Activated CD8-positive, alpha-beta memory T cell treated with anti-CD3 and anti-CD28 coated beads for 48 hours (primary cell): ENCODE results near the gene ACTL10.
A peak's percentile ranks its signal among the peaks of the same experiment; 100 is the strongest.

ENCODE experiments used
- DNase-seq, 3 experiments: peaks; one replicate each; pipeline ENCODE4 v3.0.0-alpha.2; 2020; ENCODE audit warnings: low read depth in 2 of 3, low spot score in 2 of 3

Gene ACTL10

DNA sequence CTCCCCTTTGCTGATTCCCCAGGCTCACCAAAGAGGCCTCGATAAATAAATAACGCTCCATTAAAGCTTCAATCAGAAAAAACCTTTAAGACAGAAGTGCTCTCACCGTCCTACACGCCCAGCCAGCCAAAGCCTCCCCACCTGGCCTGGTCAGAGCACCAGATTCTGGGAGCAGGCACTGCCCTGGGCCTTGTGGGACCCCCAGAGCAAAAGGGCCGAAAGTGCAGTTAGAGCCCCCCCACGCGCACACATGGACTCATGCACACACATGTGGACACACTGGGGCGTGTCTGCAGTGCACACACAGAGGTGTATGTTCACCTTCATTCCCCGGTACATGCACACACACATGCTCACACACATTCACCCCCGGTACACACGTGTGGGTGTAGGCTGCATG lies 9.4 kb downstream of the ACTL10 start:
- no peak for DNase-seq

DNA sequence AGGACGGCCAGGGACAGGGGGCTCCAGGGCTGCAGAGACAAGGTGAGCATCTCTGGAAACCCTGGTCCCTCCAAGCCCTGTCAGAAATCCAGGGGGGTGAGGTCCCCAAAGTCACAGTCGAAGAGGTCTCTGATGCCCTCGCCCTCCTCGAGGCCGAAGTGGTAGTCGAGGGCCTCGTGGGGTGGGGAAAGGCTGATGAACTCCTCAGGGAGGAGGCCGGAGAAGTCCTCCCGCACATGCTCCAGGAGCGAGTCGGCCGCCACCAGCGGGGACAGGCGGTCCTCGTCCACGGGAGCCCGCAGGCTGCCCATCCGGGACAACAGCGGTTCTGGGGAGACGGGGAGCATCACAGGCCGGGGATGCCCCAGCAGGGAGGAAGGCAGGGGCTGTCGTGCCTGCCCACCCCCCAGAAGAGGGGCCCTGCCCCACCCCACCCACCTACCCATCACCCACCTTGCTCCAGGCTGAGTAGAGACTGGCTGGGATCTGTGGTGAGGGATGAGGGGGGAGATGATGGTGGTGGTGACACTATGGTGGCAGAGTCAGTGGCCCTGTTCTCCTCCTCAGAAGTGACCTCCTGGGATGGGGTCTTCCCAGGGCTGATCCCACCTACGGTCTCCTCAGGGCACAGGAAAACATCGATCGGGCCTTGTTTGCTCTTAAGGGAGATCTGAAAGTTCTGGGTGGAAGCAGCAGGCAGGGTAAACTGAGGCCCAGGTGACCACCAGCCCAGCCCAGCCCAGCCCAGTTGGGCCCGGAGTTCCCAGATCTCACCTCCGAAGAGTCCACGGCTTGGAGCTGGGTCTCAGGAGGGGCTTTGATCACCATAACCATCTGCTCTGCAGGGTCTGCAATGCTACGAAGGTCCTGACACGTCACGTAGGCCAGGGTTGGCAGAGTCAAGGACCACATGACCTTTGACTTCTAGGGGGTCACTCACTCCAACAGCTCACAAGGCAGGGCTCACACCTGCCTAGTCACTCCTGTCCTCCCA lies 10.2 kb downstream of the ACTL10 start:
- DNase-seq = no peak

DNA sequence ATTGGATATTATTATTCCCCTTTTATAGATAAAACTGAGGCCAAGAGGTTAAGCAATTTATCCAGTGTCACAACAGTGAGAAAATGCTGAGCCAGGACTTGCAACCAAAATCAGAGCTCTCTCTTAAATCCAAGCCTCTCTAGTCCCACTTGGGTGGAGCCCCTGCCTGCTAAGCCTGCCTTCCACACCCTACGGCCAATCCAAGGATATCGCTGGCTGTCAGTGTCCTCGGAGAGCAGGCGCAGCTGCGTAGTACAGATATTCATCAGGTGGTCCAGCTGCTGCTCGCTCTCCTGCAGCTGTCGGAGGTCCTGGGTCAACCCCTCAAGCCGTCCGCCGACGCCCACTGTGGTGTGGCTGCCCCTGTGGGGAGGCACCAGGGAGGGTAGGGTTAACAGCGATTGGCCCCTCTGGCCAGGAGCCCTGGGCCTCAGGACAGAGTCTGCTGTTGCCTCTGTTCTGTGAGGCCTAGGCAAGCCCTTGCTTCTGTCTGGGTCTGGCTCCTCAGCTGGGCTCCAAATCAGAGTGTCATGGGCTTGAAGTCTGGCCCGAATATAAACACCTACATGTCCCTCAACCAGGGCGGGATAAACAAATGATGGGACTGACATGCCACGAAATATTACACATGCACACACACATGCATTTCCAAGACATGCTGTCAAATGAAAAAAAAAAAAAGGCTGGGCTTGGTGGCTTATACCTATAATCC lies 11.4 kb downstream of the ACTL10 start:
- no peak for DNase-seq

DNA sequence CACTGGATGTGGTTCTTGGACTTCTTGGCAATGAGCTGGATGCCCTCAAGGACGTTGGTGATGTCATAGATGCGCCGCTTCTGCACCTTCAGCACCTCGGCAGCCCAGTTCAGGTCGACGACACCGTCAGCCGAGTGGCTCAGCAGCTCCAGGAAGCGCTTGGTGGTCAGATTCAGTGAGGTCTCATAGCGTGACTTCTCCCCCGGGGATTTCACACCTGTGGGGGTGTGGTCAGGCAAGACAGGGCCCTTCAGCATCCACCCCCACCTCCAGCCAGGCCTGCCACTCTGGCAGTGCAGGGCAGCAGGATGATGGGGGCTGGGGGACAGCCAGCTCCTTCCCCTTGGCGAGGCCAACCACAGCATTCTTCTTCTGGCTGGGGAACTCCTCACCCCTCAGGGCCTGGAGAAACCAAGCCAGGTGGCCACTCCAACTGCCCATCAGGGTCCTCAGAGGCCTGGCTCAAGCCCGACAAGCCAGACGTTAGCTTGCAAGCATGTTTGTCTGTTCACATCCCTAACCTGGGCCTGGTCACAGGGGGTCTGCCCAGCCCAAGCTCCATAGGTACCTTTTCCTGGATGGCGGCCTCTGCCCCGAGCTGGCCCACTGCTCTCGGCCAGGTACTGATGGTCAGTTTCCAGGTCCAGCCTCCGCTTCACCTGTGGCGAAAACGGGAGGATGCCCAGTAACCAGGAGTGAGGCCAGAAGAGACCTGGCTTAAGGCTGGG lies 13.2 kb downstream of the ACTL10 start:
- DNase-seq = no peak

DNA sequence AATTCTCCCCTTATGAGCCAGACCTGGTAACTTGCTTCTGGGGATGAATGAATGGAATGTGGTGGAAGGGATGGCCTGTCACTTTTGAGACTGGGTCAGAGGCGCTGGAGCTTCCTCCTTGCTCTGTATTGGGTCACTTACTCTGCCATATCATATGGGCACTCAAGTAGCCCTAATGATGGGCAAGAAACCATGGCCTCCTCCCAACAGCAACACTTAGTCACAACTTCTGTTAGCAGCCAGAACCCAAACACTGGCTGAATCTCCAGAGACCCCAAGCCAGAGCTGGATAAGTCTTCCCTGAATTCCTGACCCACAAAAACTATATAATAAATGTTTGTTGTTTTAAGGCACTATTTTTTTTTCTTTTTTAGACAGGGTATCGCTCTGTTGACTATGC lies 13.9 kb downstream of the ACTL10 start:
- no peak for DNase-seq

DNA sequence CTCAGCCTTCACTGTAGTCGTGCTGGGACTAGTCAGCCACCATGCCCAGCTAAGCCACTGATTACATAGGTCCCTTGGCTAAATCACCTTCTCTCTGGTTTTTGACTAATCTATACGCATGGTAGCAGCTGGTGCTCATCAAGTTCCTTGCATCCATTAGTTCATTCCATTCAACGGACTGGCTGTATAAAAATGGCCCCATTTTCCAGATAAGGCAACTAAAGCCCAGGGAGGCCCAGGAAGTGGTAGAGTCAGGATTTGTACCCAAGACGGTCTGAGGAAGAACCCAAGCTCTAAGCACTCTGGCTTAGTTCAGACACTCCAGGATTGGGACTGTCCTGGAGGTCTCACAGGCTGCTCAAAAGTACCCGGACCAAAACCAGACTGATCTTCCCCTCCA lies 14.5 kb downstream of the ACTL10 start:
- DNase-seq = no peak

DNA sequence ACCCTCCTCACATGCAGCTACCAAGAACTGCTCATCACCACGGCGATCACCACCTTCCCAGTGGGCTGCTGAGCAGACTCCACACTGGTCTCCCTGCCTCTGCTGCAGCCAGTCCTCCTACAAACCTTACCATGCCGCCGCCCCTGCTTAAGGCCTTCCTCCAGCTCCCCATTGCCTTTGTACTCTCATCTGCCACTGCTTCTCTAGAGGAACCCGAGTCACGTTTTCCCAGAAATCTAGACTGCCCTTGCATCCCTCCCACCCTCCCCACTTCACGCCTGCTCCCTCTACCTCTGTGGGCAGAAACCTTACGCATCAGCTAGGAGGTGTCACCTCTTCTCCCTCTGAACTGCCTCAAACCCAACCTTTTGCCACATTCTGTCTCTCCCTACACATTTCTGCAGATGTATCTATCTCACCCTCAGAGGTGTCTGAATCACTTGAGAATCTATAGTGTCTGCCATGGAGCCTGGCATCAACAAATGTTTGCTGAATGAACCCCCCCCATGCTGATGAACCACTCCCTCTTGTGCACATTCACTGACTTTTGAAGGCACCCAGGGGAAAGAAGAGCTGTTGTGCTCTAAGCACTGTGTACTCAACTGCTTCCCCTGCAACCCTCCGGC lies 15.1 kb downstream of the ACTL10 start:
- DNase-seq = no peak

DNA sequence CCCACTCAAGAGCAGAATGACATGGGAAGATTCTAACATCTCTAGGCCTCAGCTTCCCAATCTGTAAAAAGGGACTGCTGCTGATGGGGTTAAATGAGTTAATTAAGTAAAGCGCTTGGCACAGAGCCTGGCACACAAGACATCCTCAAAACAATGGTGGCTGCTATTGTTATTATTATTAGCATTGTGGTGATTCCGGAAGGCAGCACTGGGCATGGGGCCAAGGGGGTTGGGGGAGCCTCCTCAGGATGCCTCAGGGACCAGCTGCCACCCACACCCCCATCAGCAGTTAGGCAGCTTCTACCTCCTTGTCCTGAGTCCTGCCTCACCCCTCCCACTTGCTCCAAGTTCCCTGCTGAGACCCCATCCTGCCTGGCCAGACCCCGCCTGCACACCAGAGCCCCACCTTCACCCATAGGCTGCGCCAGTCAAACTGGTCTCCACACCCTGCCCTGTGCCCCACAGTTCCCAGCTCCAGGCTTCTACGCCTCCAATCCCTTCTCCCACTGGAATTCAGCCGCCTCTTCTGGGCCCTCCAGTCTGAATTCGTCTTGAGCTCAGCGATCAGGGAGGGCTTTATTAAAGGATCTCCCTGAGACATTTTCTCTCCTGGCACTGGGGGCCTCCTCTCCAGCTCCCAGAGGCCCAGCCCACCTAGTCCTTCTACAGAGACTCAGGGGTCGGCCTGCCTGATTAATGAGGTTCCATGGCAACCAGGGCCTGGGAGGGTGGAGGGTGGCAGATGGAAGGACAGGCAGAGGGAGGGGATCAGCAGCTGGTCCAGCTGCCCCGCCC lies 18.0 kb downstream of the ACTL10 start:
- no peak for DNase-seq

DNA sequence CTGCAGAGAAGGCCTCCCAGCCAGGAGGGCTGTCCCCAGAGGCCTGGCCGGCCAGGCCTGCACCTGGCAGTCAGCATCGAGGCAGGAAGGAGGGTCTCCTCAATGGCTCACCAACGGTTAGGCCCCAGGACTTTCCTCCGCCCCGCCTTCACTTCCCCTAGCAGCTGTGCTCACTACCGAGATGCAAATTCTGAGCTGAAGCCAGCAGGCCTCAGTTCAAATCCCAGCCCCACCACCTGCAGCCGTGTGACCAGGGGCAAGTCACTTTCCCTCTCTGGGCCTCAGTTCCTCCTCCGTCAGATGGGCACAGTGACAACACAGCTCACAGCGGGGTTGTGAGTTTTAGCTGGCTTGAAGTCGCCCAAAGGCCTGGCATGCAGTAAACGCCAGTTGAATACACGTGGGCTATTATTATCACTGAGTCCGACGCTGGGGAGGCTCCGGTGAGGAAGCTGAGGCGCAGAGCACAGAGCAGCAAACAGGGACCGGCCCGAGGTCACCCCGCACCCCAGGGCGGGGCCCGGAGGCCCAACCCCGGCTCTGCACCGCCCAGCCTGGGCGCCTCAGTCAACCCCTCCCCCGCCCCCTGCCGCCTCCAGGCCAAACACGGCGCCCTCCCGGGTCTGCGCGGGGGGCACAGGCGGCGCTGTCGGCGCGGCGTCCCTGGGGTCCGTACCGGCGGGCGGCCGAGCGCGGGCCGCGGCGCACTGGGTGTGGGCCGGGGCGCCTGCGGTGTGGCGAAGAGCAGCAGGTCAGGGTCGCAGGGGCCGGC lies 18.8 kb downstream of the ACTL10 start:
- peak in 2 of 3 experiments; percentile 44 to 60 for DNase-seq

DNA sequence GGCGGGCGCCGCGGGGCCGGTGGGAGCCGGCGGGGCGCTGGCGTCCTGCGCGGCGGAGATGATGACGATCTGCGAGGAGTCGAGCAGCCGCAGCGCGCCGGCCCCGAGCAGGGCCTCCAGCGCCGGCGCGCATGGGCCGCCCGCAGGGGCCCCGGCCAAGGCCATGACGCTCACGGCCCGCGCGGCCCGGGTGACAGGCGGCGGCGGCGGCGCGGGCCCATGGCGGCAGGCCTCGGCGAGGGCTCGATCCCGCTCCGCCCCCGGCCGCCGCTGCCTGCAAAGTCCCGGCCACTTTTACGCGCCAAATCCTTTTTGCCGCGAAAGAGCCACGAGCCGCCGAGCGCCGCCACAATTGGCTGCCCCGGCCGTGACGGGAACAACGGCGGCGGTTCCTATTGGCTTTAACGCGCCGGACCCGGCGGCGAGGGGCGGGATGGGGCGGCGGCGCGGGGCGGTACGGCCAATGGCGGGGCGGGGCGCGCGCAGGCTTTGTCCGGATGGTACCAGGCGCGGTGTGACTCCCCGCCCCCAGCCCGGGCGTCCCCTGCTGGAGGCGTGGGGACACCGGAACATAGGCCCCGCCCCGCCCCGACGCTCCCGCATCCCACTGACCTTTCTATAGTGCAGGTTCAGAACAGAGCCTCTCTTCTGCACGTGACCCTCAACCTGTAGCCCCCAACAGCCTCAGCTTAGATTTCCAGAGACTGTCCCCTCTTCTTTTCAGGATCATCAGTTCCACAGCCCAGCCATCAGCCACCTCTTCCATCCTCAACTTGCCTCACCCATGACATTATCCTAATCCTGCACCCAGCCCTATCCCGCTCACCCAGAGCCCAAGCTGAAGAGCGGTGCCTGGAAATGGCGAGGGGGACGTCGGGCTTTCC lies 19.6 kb downstream of the ACTL10 start, which contains the start of gene E2F1:
TSS of gene E2F1 (minus strand) at position 286 of the 884 bp plus-strand sequence. CDS start at position 165, 121 bp downstream.
- peak; percentile 94 to 96 (median 94) for DNase-seq

DNA sequence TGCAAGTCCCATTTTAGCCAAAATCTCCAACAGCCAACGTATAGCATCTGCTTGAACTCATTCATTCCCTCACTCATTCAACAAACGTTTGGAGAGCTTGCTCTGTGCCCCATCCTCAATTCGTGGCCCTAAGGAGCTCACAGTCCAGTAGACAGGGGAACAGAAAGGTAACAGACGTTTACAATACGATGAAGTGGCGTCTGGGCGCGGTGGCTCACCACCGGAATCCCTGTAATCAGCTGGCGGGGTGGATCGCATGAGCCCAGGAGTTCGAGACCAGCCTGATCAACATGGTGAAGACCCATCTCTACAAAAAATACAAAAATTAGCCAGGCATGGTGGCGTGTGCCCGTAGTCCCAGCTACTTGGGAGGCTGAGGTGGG lies 20.2 kb downstream of the ACTL10 start:
- DNase-seq = no peak

DNA sequence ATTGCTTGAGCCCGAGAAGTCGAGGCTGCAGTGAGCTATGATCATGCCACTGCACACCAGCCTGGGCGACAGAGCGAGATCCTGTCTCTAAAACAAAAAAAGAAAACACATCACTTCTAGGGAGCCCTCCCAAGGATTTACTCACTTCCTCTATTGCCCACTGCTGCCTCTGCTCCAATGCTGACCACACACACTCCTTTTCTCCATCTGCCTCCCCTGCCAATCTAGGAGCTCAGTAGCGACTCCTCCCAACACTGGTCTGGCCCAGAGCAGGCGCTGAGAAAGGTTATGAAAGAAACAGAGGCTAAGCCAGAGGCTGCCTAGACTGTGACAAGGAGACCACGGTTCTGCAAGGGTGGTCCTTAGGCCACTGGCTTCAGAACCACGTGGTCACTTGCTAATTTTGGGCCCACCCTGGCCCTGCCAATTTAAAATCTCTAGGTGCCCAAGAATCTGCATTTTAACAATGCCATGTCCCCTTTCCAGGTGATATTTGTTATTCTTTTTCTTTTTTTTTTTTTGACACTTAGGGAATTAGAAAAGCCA lies 20.7 kb downstream of the ACTL10 start:
- DNase-seq = no peak

DNA sequence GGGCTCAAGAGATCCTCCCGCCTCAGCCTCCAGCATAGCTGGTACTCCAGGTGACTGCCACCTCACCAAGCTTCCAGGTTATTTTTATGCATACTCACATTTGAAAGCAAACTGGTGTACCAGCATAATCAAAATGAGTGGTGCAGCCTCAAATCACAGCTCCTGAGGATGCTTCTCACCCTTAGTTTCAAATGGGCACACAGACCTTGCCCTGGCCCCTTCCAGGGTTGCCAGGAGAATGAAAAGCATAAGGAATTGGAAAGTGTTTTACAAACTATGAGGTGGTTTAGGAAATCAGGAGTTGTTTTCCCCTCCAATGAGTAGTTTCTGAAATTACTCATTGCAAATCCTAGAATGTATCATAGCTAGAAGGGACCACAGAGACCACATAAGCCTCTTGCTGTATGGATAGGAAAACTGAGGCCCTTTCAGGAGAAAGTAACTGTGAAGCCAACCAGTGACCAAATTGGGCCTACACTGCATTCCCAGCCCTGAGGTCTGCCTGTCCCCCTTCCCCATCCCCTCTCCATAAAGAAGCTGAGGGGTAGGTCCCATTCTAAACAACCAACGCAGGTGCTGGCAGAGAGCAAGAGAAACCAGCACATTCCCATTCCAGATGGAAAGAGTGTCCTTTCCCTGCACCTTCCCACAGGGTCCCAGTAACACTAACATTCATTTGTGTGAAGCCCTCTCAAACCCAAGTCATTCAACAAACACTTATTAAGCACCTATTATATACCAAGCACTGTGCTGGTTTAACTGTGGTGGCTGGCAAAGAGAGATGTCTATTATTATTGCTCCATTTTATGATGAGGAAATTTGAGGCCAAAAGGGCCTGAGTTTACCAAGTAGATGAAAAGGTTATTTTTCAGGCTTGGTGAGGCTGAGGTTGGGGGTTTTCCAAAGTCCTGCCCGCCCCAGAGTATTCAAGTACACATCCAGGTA lies 21.5 kb downstream of the ACTL10 start:
- no peak for DNase-seq

DNA sequence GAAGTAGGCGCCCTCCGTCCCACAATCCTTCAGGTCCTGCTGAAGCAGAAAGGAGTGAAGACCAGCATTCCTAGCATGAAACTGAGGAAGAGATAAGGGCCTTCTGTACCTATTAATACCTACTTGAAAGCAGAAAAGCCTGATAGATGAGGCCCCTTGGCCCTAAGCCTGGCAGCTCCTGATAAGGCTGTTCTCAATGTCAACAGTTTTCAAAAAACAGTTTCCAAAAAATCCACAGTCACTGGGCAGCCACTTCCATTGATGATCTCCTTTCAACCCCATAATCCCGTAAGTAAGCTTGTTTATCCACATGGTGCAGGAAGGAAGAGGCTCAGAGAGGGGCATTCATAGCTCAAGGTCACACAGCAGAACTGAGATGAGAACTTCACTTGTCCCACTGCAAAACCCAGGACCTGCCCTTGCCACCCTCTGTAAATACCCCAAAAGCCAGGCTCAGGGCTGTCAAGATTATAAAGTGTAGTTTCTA lies 22.2 kb downstream of the ACTL10 start:
- DNase-seq = no peak

DNA sequence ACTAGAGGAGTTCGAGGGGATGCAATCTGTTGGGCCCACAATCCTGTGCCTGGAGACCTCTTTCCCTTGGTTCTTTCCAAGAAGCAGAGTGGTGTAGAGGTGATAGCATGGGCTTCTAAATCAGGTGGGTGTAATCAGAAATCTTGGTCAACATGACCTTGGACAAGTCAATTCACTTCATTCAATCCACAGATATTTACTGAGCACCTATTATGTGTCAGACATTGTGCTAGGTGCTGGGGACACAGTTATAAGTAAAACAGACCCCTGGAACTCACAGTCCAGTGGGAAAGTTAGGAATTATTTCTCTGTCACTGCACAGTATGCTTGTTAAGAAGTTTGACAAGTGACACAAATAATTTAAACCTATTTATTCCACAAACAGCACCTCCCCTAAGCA lies 22.8 kb downstream of the ACTL10 start:
- no peak for DNase-seq

DNA sequence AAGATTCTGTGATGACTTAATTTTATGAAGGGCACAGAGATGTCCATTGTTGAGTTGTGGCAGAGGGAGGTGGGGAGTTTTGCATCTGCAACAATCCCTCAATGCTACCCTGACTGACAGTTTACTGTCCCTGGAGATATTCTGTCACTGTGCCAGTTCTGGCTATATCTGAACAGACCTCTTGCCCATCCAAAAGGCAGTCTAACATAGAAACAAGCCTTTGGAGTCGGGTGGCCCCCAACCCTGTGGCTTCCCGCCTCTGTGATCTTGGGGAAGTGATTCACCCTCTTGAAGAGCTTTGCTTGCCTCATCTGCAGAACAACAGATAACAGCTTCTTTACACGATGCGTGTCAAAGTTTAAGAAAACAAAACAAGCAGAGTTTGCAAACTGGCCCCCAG lies 23.2 kb downstream of the ACTL10 start:
- peak in 1 of 3 experiments; percentile 27 for DNase-seq

DNA sequence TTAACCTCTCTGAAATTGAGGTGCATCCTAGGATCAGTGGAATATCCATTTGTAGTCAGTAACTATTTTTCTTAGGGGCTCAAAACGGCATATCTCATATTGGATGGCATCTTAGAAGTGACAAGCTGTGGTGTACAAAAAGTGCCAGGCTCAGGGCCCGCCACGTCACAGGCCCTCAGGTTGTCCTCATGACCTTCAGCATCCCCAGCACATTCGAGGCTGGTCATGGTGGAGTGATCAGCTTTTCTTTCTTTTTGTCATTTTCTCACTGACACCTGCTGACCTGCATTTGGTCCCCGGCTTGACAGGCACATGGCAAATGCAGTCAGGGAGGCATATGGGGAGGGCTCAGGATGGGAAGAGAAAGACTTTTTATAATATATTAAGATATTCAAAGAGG lies 26.5 kb downstream of the ACTL10 start:
- DNase-seq = no peak
